Superior temporal gyrus (tissue), 1 donor: ENCODE measurements around the gene MRPS18A.
"Not testable (repeated sequence)": the region's sequence is repeated elsewhere in the genome, so short reads cannot be mapped to it uniquely, and the experiment has no call there.

Experiments
- DNase-seq: peaks from one replicate; pipeline ENCODE4 v3.0.0-alpha.2; 2016; ENCODE audit errors: extremely low spot score

MRPS18A gene

GRCh38 chr6:43717389-43717788 lies 29.8 kb upstream of the MRPS18A start:
- no peak for DNase-seq

GRCh38 chr6:43716099-43716498 lies 28.5 kb upstream of the MRPS18A start:
- no peak for DNase-seq

- DNase-seq: no peak
Measured at GRCh38 chr6:43715056-43715788, 27.6 kb upstream of the MRPS18A start.

- DNase-seq: no peak
Measured at GRCh38 chr6:43714311-43715055, 26.9 kb upstream of the MRPS18A start.

- DNase-seq: no peak
Measured at GRCh38 chr6:43713643-43714310, 26.2 kb upstream of the MRPS18A start.

GRCh38 chr6:43712579-43712978 lies 25.0 kb upstream of the MRPS18A start:
- DNase-seq: no peak

- no peak for DNase-seq
Measured at GRCh38 chr6:43710576-43710975, 23.0 kb upstream of the MRPS18A start.

GRCh38 chr6:43709654-43710303 lies 22.2 kb upstream of the MRPS18A start:
- no peak for DNase-seq

GRCh38 chr6:43708860-43709653 lies 21.5 kb upstream of the MRPS18A start:
- no peak for DNase-seq

GRCh38 chr6:43707767-43708166 lies 20.2 kb upstream of the MRPS18A start:
- DNase-seq: no peak

- DNase-seq: no peak
Measured at GRCh38 chr6:43707269-43707668, 19.7 kb upstream of the MRPS18A start.

- no peak for DNase-seq
Measured at GRCh38 chr6:43706788-43707187, 19.2 kb upstream of the MRPS18A start.

GRCh38 chr6:43705996-43706395 lies 18.4 kb upstream of the MRPS18A start:
- DNase-seq: peak; percentile 9

- no peak for DNase-seq
Measured at GRCh38 chr6:43703512-43704429, 16.2 kb upstream of the MRPS18A start.

- no peak for DNase-seq
Measured at GRCh38 chr6:43702534-43703440, 15.2 kb upstream of the MRPS18A start.

GRCh38 chr6:43702171-43702533 lies 14.6 kb upstream of the MRPS18A start:
- no peak for DNase-seq

- not testable (repeated sequence) for DNase-seq
Measured at GRCh38 chr6:43700939-43701560, 13.5 kb upstream of the MRPS18A start.

- no peak for DNase-seq
Measured at GRCh38 chr6:43699564-43700186, 12.1 kb upstream of the MRPS18A start.
